Loucy (cell line): ENCODE data around the gene C1QTNF9.

ENCODE experiments used
- CTCF ChIP-seq: fragments of 200-600 bp; sonication (generic); conservative IDR thresholded peaks from 2 replicates; pipeline ENCODE4 v1.5.1; 2014; ENCODE audit warnings: mild to moderate bottlenecking, antibody characterized with exemption, low read length
- EZH2phosphoT487 ChIP-seq: fragments of 200-600 bp; IDR thresholded peaks from 2 replicates; pipeline ENCODE4 v1.6.1; 2018; ENCODE audit warnings: antibody characterized with exemption, mild to moderate bottlenecking, moderate library complexity, borderline replicate concordance

- no peak for TF ChIP-seq CTCF
- TF ChIP-seq EZH2phosphoT487, result no peak
Measured at GRCh38 chr13:24288870-24289269, 20.5 kb upstream of the C1QTNF9 start.
